ENCODE measurements around the gene POLN.
A peak's percentile ranks its signal among the peaks of the same experiment; 100 is the strongest.

The POLN gene

DNA sequence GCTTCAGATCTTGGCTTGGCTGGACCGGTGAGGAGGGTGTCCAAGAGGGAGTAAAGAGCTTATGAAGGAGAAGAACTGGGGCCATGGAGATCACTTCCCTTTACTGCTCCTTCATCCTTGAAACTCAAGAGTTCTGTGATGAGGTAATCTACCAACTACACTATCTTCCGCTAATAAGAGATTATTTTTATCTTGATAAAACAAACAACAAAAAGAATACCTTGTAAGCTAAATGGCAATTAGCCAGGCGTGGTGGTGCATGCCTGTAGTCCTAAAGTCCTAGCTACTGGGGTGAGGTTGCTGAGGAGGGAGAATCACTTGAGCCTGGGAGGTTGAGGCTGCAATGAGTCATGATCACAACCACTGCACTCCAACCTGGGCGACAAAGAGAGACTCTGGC, 47.4 kb downstream of the POLN start:
- Histone ChIP-seq H3K4me1 (ENCODE audit: insufficient read depth, poor library complexity, severe bottlenecking) (no peaks in the 10 kb centered on the region), H3K4me3 (ENCODE audit: severe bottlenecking) (no peak overlapping the region), H3K9me3 (ENCODE audit: severe bottlenecking) (no peaks in the 10 kb centered on the region), H3K27me3 (ENCODE audit: insufficient read depth, poor library complexity, severe bottlenecking) (no peaks in the 10 kb centered on the region), H3K27ac (ENCODE audit: poor library complexity, severe bottlenecking) (no peak overlapping the region), H3K36me3 (ENCODE audit: low read depth) (no peaks in the 10 kb centered on the region)
- DNase-seq (ENCODE audit: low spot score) (no peak), ATAC-seq (ENCODE audit: low read depth) (no peak)
- no peak for TF ChIP-seq CTCF (IDR thresholded peaks at IDR 0.05; ENCODE audit: poor library complexity, severe bottlenecking)

DNA sequence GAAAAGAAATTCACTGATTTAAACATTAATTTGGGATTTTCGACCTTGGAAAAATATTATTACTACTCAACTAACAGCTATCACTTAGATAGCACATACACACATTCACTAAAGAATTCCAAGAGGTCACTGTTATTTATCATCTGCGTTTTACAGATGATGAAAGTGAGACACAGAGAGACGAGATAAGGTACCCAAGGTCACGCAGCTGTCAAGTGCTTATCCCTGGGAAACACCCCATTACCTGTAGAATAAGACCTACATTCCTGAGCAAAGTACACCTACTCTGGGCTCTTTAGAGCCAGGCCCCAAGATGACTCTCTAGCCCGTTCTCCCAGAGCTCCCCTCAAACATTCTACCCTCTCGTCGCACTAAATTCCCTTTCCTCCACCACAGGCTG, 48.6 kb downstream of the POLN start:
- no peaks in the 10 kb centered on the region for H3K27me3 ChIP-seq (ENCODE audit: insufficient read depth, poor library complexity, severe bottlenecking)
- H3K36me3 ChIP-seq (ENCODE audit: low read depth): no peaks in the 10 kb centered on the region
- H3K4me1 ChIP-seq (ENCODE audit: insufficient read depth, poor library complexity, severe bottlenecking): no peaks in the 10 kb centered on the region
- no peak overlapping the region for H3K27ac ChIP-seq (ENCODE audit: poor library complexity, severe bottlenecking)
- no peak overlapping the region for H3K4me3 ChIP-seq (ENCODE audit: severe bottlenecking)
- ATAC-seq (ENCODE audit: low read depth) (no peak), DNase-seq (ENCODE audit: low spot score) (no peak)
- no peak for TF ChIP-seq CTCF (IDR thresholded peaks at IDR 0.05; ENCODE audit: poor library complexity, severe bottlenecking)
- H3K9me3 ChIP-seq (ENCODE audit: severe bottlenecking): peaks cover 3% of the 10 kb centered on the region

GRCh38 chr4:2186865-2187172, 55.1 kb downstream of the POLN start:
- H3K27ac ChIP-seq (ENCODE audit: poor library complexity, severe bottlenecking): no peak overlapping the region
- no peak for ATAC-seq (ENCODE audit: low read depth)
- no peaks in the 10 kb centered on the region for H3K4me1 ChIP-seq (ENCODE audit: insufficient read depth, poor library complexity, severe bottlenecking)
- TF ChIP-seq CTCF (IDR thresholded peaks at IDR 0.05; ENCODE audit: poor library complexity, severe bottlenecking): no peak
- H3K9me3 ChIP-seq (ENCODE audit: severe bottlenecking): peaks cover 3% of the 10 kb centered on the region
- no peaks in the 10 kb centered on the region for H3K27me3 ChIP-seq (ENCODE audit: insufficient read depth, poor library complexity, severe bottlenecking)
- H3K4me3 ChIP-seq (ENCODE audit: severe bottlenecking): no peak overlapping the region
- DNase-seq (ENCODE audit: low spot score): no peak
- no peaks in the 10 kb centered on the region for H3K36me3 ChIP-seq (ENCODE audit: low read depth)

DNA sequence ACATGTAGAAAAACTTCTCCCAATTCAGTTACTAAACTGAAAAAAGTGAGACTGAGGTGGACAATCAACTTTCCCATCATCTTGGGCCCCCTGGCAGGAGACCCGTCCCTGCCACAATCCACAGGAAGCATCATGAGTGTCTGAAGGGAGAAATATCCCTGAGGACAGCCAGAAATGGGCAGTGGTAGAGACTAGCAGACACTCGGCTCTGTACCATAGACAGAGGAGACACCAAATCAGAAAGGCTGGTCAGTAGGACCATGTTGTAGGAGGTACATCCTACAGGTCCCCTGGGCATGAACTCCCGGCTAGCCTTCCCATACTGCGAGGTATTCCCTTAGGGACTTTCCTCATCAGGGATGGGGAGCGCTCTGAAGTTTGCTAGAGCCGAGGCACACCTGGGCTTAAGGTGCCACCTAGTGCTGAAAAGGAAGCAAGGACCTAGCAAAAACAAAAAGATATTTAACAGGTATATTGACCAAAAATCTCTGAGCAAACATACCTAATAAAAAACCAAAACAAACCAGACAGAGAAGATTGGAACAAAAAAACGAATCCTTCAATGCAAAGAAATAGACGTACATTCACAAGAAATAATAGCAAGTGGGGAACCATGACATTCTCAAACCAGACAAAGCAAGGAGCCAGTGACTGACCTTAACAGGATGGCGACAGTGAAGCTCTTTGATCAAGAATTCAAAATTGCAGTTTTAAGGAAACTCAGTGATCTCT, 55.6 kb downstream of the POLN start:
- Histone ChIP-seq H3K36me3 (ENCODE audit: low read depth) (no peaks in the 10 kb centered on the region), H3K4me1 (ENCODE audit: insufficient read depth, poor library complexity, severe bottlenecking) (no peaks in the 10 kb centered on the region), H3K9me3 (ENCODE audit: severe bottlenecking) (peaks cover 3% of the 10 kb centered on the region), H3K4me3 (ENCODE audit: severe bottlenecking) (no peak overlapping the region), H3K27me3 (ENCODE audit: insufficient read depth, poor library complexity, severe bottlenecking) (no peaks in the 10 kb centered on the region), H3K27ac (ENCODE audit: poor library complexity, severe bottlenecking) (no peak overlapping the region)
- peak; percentile 80 for TF ChIP-seq CTCF (IDR thresholded peaks at IDR 0.05; ENCODE audit: poor library complexity, severe bottlenecking)
- DNase-seq (ENCODE audit: low spot score) (no peak), ATAC-seq (ENCODE audit: low read depth) (peak; percentile 87)

- Histone ChIP-seq H3K4me1 (ENCODE audit: insufficient read depth, poor library complexity, severe bottlenecking) (no peaks in the 10 kb centered on the region), H3K27me3 (ENCODE audit: insufficient read depth, poor library complexity, severe bottlenecking) (no peaks in the 10 kb centered on the region), H3K27ac (ENCODE audit: poor library complexity, severe bottlenecking) (no peak overlapping the region), H3K9me3 (ENCODE audit: severe bottlenecking) (no peaks in the 10 kb centered on the region), H3K36me3 (ENCODE audit: low read depth) (no peaks in the 10 kb centered on the region), H3K4me3 (ENCODE audit: severe bottlenecking) (no peak overlapping the region)
- no peak for ATAC-seq (ENCODE audit: low read depth)
- no peak for TF ChIP-seq CTCF (IDR thresholded peaks at IDR 0.05; ENCODE audit: poor library complexity, severe bottlenecking)
- no peak for DNase-seq (ENCODE audit: low spot score)
These were observed 58.5 kb downstream of the POLN start for GRCh38 chr4:2183394-2183793.
